Measurements from ENCODE around the gene KCNK18. TPM values are rescaled to one million over a fixed set of nuclear protein-coding genes. Genes with fewer than 3 reads are reported as not detected.
"Not testable (repeated sequence)": the region's sequence is repeated elsewhere in the genome, so short reads cannot be mapped to it uniquely, and the experiment has no call there.

The KCNK18 gene
- total RNA-seq, 1 experiment from 2014 or later = not detected

- intact Hi-C loops (cut with micrococcal nuclease; ENCODE audit: unreplicated experiment) = no loop called here
- Histone ChIP-seq H3K27me3 (ENCODE audit: control insufficient read depth, insufficient read depth, low read length) (peaks cover 13% of the 10 kb centered on the region), H3K27ac (ENCODE audit: low read length) (no peak overlapping the region), H3K4me3 (ENCODE audit: low read depth in 2 of 2, low read length in 2 of 2) (no peak overlapping the region), H3K4me1 (ENCODE audit: control insufficient read depth, insufficient read depth, low read length) (no peaks in the 10 kb centered on the region), H3K9me3 (ENCODE audit: control insufficient read depth, insufficient read depth, low read depth, low read length) (no peaks in the 10 kb centered on the region), H3K36me3 (ENCODE audit: control insufficient read depth, insufficient read depth, low read length) (no peaks in the 10 kb centered on the region)
- no peak for ATAC-seq
- CTCF ChIA-PET = no interaction called here
- no peak for DNase-seq (ENCODE audit: low read depth, low spot score)
- TF ChIP-seq SIN3A (IDR thresholded peaks at IDR 0.05; ENCODE audit: borderline replicate concordance, insufficient read depth, low read depth, low read length) = no peak
- TF ChIP-seq POLR2AphosphoS5 (IDR thresholded peaks at IDR 0.05; ENCODE audit: low read depth, low read length) = no peak
- TF ChIP-seq TCF7L2 (IDR thresholded peaks at IDR 0.05; ENCODE audit: low read depth, low read length) = no peak
- TF ChIP-seq CTCF (IDR thresholded peaks at IDR 0.05) = no peak
- TF ChIP-seq REST (IDR thresholded peaks at IDR 0.05; ENCODE audit: insufficient read depth in 1 of 2, low read depth in 2 of 2, low read length in 1 of 2) = no peak
- in situ Hi-C loops (cut with HindIII; ENCODE audit: low pct_unique_long_range_greater_than_20kb, low sequenced_read_pairs) = no loop called here
- no TSS peak for BruUV-seq (replicated peaks)
- POLR2A ChIA-PET = no interaction called here
Observed at GRCh38 chr10:117184821-117185220, 12.5 kb upstream of the KCNK18 start.

GRCh38 chr10:117185817-117186216, 11.5 kb upstream of the KCNK18 start:
- H3K4me3 ChIP-seq (ENCODE audit: low read depth in 2 of 2, low read length in 2 of 2); ATAC-seq; H3K4me1 ChIP-seq (ENCODE audit: control insufficient read depth, insufficient read depth, low read length); H3K27ac ChIP-seq (ENCODE audit: low read length); BruUV-seq (replicated peaks); DNase-seq (ENCODE audit: low read depth, low spot score); H3K27me3 ChIP-seq (ENCODE audit: control insufficient read depth, insufficient read depth, low read length); H3K36me3 ChIP-seq (ENCODE audit: control insufficient read depth, insufficient read depth, low read length); H3K9me3 ChIP-seq (ENCODE audit: control insufficient read depth, insufficient read depth, low read depth, low read length); POLR2A ChIA-PET; in situ Hi-C loops (cut with HindIII; ENCODE audit: low pct_unique_long_range_greater_than_20kb, low sequenced_read_pairs); CTCF ChIA-PET; intact Hi-C loops (cut with micrococcal nuclease; ENCODE audit: unreplicated experiment): not testable (repeated sequence)

GRCh38 chr10:117186832-117187615, 10.3 kb upstream of the KCNK18 start:
- no peak; the same call in 1 of the 2 replicates for ATAC-seq
- Histone ChIP-seq H3K4me1 (ENCODE audit: control insufficient read depth, insufficient read depth, low read length) (no peaks in the 10 kb centered on the region), H3K27me3 (ENCODE audit: control insufficient read depth, insufficient read depth, low read length) (peaks cover 5% of the 10 kb centered on the region; the same call in 1 of the 2 replicates), H3K27ac (ENCODE audit: low read length) (no peak overlapping the region), H3K36me3 (ENCODE audit: control insufficient read depth, insufficient read depth, low read length) (no peaks in the 10 kb centered on the region), H3K9me3 (ENCODE audit: control insufficient read depth, insufficient read depth, low read depth, low read length) (no peaks in the 10 kb centered on the region), H3K4me3 (ENCODE audit: low read depth in 2 of 2, low read length in 2 of 2) (no peak overlapping the region)
- ChIA-PET POLR2A (no interaction called here), CTCF (no interaction called here)
- TF ChIP-seq TCF7L2 (IDR thresholded peaks at IDR 0.05; ENCODE audit: low read depth, low read length) = peak; percentile 49; the same call in 1 of the 2 replicates
- TF ChIP-seq REST (IDR thresholded peaks at IDR 0.05; ENCODE audit: insufficient read depth in 1 of 2, low read depth in 2 of 2, low read length in 1 of 2) = no peak
- no peak for TF ChIP-seq SIN3A (IDR thresholded peaks at IDR 0.05; ENCODE audit: borderline replicate concordance, insufficient read depth, low read depth, low read length)
- no TSS peak for BruUV-seq (replicated peaks)
- in situ Hi-C loops (cut with HindIII; ENCODE audit: low pct_unique_long_range_greater_than_20kb, low sequenced_read_pairs) (no loop called here), intact Hi-C loops (cut with micrococcal nuclease; ENCODE audit: unreplicated experiment) (no loop called here)
- DNase-seq (ENCODE audit: low read depth, low spot score) = no peak

Data from Panc1 (cell line).